Epithelial cell of esophagus (primary cell): ENCODE measurements around the gene GNAT1.

Source experiments
- DNase-seq: peaks from one replicate; pipeline ENCODE4 v3.0.0; 2010; ENCODE audit warnings: low read depth
- H3K4me3 ChIP-seq: 2 replicates; pipeline ENCODE4 v1.5.1; 2011; ENCODE audit warnings: mild to moderate bottlenecking, low read length, control low read depth
- CTCF ChIP-seq: IDR thresholded peaks from 2 replicates; pipeline ENCODE4 v1.5.1; 2011; ENCODE audit warnings: low read depth, mild to moderate bottlenecking, low read length, control low read depth, inconsistent platforms; ENCODE audit not compliant: insufficient read depth; ENCODE audit errors: missing control alignments

Gene GNAT1

GRCh38 chr3:50229490-50229889, 38.1 kb downstream of the GNAT1 start:
- no peak for DNase-seq
- no peak overlapping the region for H3K4me3 ChIP-seq
- no peak for TF ChIP-seq CTCF

GRCh38 chr3:50230104-50230793, 38.8 kb downstream of the GNAT1 start:
- no peak for TF ChIP-seq CTCF
- DNase-seq = no peak
- no peak overlapping the region for H3K4me3 ChIP-seq

- no peak for DNase-seq
- no peak for TF ChIP-seq CTCF
- no peak overlapping the region for H3K4me3 ChIP-seq
Measured at GRCh38 chr3:50230794-50231125, 39.4 kb downstream of the GNAT1 start.

GRCh38 chr3:50231581-50231980, 40.2 kb downstream of the GNAT1 start:
- TF ChIP-seq CTCF = no peak
- H3K4me3 ChIP-seq = no peak overlapping the region
- DNase-seq = no peak

GRCh38 chr3:50232303-50232702, 40.9 kb downstream of the GNAT1 start:
- DNase-seq = no peak
- no peak for TF ChIP-seq CTCF
- no peak overlapping the region for H3K4me3 ChIP-seq

GRCh38 chr3:50233176-50233575, 41.8 kb downstream of the GNAT1 start:
- no peak overlapping the region for H3K4me3 ChIP-seq
- no peak for DNase-seq
- no peak for TF ChIP-seq CTCF
